HG03558 (cell line): Measurements from ENCODE around the gene JAZF1.

ENCODE experiments used
- ATAC-seq: cut with Tn5 transposase; IDR thresholded peaks from one replicate; pipeline ENCODE4 v1.9.1; 2021; ENCODE audit warnings: moderate number of reproducible peaks; ENCODE audit not compliant: unreplicated experiment; ENCODE audit errors: extremely low read depth

JAZF1 gene

DNA sequence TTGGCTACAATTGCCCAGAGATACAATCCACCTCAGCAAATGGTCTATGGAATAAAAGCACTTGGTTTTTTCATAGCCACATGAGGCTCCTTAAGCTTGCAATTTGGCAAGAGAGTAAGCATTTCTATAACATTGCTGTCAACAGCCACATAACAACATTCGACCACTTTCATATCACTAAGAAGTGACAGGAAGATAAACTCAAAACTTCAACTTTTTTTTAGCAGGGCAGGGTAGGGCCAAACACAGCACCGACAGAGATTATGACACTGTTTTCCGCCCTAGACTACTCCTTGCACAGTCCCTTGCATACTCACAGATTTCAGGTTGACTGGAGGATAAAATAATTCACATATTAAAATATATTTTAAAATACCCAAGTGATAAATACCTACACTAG lies 185.4 kb downstream of the JAZF1 start:
- ATAC-seq: no peak

DNA sequence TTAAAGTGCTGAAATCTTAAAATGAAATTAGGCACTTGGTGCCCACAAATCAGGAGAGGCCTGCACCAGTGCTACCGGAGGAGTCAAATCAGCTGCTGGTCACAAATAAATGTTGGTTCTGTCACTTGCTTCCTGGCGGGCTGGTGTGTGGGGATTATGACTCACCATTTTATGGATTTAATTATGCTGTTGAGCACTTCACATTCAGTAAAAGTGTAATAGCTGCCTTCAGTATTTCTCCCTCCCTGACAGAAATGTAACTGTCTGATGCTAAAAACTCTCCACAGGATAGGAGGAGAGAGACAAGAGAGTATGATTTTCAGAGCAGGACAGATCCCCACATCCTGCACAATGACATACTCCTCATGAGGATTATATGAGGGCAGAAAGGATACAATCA lies 186.0 kb downstream of the JAZF1 start:
- no peak for ATAC-seq

DNA sequence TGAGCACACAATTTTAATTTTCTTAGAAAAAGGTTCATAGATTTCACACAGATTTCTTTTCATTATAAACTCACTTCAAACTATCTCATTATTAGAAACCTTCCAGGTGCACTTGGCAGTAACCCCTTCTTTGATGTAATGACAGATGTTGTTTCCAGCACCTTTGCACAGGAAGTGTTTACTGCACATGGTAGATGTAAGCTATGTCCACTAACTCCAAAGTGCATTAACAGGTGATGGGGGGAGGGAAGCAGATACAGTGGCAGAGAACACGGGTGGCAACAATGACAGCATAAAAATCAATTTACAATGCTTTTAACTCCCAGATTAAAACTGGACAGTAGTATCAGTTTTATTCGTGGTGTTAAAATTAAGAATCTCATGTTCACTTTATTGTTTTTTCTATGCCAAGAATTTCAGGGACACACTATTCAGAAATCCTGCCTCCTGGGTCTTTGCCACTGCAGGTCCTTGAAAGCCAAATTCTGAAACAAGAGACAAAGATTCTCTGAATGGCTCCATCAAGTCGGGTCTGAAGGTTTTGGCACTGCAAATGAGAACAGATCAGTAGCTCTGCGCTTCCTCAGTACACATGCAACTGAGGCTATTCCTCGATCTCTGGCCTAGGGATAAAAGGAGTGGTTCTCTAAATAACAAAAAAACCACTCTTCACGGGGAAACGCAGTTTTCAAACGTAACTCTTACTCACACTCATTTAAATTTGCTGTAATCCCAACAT lies 187.7 kb downstream of the JAZF1 start:
- ATAC-seq: no peak

DNA sequence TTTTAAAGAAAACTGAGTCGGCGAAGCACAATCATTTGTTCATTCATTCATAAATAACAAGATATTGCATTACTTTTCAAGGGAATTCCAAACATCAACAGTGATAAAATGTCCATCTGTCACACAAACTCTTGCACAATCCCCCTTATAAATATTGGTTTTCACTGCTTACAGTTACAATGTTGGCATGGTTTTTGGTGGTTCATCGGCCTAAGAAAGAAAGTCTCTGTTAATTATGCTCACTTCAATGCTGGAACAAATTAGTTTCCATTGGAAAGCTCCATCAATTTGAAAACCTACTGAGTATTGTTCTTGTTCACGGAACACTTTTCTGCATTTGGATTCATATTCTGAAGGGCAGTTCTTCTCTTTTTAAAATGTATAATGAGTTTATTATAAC lies 188.5 kb downstream of the JAZF1 start:
- ATAC-seq: no peak

DNA sequence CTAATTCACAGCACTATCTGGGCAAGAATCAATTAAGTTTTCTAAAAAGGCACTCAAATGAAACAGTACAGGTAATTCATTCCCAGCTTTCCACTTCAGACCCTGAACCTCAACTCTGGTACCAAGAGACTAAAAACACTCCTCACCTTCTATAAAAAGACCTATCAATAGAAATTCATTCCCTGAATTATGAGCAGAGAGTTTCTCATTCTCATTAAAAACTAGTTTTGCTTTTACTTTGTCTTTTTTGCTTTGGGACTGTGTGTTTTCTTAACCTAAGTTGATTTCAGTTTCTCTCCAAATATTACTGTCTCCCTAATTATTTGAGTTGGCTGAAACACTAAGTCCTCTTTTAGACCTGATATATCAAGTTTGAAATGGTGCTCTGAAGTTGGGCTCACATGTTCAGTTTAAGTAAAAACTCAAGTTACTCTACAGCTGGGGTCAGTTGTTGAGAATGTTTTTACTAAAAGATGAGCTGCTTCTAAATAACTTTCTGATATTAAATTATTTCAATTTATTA lies 189.5 kb downstream of the JAZF1 start:
- no peak for ATAC-seq

DNA sequence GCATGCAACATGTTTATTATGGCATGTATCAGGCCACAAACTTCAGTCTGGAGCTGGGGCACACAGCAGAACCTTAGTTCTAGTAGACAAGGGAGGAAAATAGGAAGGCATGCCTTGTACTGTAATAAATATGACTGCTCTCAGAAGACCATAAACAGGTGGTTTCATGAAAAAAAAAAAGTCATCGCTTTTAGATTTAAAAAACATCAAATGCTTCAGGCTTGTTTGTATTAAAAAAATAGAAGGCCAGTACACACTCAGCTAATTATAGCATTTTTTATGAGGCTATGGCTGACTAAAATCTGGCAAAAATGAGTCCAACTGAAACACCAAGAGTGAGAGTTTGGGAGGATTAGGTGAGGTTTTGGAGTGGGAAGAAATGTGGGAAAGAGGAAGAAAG lies 204.1 kb downstream of the JAZF1 start:
- ATAC-seq: no peak

DNA sequence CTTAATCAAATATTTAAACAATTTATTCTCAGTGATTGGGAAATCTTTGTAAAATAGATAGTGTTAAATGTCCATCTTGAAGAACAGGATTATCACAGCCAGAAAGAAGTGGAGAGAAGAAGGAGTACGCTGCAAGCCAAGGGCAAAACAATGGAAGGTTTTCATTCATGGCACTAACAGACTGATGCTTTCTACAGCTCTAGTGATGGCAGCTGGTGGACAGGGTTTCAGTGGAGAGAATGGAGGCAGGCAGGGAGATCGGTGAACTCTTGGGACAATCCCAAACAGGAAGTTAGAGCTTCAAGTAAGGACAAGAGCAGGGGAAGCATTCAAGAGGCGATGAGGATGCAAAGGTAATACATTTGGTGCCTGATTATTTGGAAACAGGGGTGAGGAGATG lies 207.0 kb downstream of the JAZF1 start:
- no peak for ATAC-seq

DNA sequence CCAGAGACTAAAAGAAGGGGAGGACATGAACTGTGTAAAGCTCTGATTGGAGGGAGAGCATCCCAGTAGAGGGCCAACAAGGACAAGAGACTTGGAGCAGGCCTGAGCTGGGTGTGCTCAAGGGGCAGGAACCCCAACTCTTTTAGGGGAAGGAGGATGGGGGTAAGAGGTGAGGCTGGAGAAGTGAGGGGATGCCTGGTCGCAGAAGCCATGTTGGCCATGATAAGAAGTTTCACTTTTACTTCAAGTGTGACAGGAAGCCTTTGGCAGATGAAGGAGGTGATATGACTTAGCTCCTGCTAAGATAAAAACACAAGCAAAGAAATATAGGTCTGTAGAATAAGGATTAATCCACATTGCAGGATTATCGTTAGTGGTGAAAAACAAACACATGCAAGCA lies 208.3 kb downstream of the JAZF1 start:
- ATAC-seq: no peak

DNA sequence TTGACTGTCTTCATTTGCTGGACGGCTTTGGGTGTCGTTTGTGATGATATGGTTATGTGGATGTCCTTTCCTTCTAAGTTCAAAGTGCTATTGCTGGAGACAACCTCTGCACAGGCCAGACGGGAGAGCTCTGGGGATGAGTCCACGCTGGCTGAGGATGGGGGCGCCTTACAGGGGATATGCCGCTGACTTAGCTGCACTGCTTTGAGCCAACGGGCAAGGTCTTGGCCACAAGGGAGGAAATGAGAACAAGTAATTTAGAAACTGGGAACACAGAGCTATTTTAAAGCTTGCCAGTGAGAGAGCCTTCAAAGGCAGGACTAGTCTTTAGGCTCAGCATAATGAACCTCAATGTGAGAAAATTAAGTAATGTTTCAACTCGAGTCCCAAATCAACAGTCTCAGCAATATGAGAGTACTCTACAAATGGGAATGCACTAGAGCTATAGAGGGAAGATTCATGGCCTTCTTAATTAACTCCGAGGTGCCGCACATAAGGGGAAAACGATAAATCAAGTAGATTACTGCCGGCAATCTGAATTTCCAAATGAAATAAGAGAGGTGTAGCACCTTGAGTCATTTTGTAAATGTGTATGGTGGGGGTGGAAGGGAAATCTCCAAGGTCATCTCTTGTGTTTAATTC lies 209.3 kb downstream of the JAZF1 start:
- ATAC-seq: no peak

DNA sequence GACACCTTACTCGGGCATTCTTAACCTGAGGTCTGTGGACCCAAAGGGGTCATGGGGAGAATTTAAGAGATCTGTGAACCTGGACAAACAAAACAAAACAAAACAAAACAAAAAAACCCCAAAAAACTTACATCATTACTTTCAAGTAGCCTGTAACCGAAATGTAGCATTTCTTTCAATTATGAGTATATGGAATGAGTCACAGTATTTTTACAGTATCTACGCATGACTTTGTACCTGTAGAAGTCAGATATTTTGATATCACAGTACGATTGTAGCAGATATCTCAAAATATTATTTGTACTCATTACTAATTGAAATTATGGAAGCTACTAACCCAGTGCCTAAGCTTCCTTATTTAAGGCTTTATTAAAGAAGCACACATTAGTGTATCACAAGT lies 210.2 kb downstream of the JAZF1 start:
- no peak for ATAC-seq

DNA sequence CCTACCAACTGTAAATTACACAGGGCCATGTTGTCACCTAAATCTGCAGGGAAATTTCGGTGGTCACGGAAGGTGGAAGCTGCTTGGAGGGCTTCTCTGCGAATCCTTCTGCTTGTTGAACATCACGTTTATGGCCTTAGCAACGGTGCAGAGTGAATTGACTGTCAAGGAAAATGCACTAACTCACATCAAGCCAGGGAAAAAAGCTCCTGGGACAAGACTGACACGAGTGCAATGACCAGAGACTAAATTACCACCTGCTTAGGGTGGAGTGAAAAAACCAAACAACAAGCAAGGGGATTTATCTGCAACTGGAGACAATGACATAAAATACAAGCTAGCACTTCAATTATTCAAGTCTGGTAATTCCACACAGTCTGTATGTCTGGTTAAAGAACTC lies 211.2 kb downstream of the JAZF1 start:
- ATAC-seq: no peak

DNA sequence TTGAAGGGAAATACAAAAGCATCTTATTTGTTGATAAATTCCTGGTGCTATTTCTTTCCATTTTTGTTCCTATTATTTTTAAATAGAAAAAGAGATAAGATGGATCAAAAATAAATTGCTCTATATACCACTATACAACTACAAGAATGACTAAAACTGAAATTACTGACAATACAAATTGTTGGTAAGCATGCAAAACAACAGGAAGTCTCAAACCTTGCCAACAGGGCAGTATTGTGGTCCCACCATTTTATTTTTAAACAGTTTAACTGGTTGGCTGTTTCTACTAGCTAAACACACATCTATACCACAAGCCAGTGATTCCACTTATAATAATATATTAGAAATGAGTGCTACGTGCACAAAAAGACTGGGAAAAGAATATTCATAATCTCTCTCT lies 213.0 kb downstream of the JAZF1 start:
- no peak for ATAC-seq

DNA sequence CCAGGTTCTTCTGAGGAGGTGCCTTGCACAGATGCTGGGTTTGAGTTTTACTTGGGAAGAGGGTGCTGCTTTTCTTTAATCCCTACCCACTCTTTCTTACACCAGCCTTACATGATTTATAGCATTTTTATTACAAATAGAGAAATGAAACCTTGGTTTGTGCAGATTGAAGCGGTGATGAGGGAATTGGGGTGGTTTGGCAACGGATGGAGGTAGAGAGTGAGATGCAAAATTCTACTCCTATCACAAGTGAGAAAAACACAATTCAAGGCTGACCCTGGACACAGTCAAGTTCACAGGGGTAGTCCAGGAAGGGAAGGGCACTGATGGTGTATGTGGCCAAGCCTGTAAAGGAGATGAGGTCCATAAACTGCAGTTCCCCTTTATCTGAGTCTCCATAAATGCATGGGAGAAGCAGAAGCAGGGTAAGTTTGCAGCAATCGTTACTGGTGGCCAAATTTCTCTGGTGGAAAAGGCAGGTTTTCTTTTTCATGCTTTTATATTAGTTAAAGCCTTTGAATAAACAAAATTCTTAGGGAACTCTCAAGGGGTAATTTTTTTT lies 214.3 kb downstream of the JAZF1 start:
- ATAC-seq: no peak

DNA sequence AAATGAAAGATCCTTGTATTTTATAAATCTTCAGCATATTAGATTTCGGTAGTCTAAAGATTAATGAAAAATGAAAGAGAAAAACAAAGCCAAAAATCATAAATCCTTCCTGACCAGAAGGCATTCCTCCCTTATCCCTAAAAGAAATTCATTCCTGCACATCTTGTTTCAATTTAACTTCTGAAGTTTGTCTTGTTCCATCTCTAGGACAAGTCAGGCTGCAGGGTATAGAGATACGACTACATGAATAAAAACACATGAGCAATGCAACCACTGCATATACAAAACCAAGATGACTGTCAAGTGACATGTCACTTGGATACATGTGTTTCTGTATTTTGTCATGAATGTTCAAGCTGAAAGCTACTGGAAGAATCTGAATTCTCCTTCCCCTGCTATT lies 214.9 kb downstream of the JAZF1 start:
- ATAC-seq: no peak

DNA sequence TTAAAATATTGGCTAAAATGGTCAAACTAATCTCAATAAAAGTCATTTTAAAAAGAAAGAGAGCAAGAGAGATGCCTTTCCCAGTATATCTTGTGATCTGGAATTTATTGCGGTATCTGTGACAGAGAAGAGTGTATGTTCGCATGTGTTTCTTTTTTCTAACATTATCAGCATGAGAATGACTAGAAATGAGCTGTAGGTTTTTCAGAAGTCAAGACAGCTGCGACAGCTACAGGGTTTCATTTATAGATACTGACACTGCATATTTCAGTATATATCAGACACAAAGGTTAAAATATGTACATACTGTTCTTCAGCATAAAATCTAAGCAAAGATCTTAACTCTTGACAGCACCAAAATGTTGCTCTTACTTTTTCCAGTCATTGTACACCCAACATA lies 215.8 kb downstream of the JAZF1 start:
- no peak for ATAC-seq

DNA sequence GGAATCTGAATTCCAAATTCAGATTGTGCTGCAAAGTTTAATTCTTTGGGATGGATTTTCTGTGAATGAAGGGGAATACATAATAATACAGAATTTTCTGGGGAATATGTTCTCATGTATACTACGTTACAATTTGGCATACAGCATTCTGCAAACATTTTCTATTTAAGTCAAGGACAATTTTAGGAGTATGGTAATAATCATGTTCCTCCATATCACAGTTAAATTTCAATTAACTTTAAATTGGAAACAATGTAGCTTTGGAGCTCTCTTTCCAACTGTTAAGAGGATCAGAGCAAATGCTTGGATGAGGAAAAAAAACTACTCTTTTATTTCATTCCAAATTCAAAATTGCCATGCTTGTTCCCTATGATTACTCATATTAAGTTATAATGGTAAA lies 217.5 kb downstream of the JAZF1 start:
- no peak for ATAC-seq

DNA sequence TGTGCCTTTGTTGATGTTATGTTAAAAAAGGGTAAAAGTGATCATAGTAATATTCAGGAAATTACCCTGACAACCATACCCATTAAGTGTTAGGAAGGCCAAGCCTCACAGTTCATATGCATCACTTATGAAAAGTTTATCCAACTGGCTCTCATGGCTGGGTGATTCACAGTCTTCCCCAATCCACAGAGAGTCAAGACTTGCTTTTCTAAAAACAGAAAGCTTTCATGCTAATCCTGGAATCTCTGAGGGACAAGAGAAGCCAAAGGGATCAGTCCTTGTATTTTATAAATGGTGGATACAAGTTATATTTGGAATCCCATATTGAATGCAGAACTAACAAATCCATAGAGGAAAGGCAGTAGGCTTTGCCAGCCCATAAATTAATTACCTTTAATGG lies 218.3 kb downstream of the JAZF1 start:
- ATAC-seq: no peak

DNA sequence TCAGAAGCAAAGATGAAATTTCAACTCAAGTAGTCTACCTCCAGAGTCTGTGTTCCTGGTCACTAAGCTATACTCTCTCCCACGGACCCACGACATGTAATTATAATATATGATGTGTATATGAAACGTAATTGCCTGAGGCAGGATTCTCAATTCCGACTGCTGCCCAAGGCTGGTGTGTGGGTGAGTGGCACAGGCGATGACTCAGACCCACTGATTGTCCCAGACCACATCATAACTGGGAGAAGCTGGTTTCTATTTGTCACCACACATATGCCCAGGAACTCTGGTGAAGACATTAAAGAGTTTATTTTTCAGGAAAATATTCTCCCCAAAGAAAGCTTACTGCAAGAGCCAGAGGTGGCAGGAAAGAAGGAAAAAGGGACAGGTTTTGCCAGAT lies 219.3 kb downstream of the JAZF1 start:
- ATAC-seq: no peak

DNA sequence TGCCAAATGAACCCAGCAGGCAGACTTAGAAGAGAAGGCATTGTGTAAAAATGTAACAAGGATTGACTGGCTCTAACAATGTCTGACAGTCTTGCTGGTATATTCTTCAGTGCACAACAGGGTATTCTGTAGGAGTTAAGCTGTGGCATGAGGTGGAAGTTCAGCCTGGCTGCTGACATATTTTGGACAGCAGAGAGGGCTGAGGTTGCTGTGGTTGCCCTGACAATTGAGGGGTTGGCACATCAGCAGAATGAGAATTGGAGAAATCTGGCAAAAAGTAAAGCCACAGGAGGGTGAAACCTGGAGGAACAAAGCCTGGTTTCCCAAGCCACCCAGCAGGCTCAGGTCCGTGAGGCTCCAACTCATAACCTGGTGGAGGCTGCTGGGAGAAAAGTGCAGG lies 220.2 kb downstream of the JAZF1 start:
- ATAC-seq: no peak

DNA sequence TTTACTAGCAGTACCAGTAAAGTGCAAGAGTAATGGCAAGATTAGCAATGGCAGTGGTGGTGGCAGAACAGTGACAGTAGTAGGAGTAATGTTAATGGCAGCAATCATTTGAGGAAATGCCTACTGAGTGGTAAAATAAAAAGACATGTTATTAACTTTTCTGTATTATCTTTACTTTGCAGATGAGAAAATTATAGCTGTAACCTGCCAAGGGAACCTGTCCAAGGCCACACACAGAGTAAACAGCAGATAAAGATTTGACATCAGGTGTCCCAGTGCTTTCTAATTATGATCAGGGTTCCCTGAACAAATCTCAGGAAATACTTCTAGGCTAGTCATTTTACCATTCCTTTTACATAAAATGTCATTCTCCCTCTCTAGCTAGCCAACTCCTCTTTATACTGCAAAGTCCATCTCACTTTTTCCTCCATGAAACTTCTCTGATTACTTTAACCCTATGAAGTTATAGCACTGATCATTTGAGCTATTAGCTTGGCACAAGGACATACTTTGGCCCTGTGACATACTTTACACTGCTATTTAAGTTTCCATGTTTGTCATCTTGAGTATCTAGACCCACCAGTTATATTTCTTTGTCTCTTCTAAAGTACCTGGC lies 221.6 kb downstream of the JAZF1 start:
- ATAC-seq: no peak

DNA sequence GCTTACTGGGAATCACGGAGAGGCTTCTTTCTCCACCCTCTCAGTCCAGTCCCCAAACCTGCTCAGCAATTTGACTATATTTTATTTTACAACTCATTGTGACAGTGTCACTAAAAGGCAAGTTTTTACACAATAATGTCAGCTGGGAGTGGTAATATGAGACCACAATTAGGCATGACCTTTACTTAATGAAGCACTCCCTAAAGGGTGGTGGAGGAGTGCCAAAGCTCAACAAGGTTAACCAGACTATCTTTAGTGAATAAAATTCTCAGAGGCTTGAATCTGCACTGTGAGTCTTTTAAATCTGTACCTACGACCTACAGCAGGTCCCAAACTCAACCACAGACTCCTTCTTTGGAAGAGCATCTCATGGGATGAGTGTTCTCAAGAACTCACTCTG lies 225.0 kb downstream of the JAZF1 start:
- ATAC-seq: no peak
